Heart right ventricle (tissue), 16 donors: ENCODE measurements around the gene MCRS1. TPM values are rescaled to one million over a fixed set of nuclear protein-coding genes. Genes with fewer than 3 reads are reported as not detected.

Source experiments
- ATAC-seq, 8 donors: fragments of 200-7000 bp; cut with Tn5 transposase; one replicate each; pipeline ENCODE4 v1.9.1; 2020; ENCODE audit warnings: mild to moderate bottlenecking in 8 of 8, moderate library complexity in 8 of 8, moderate number of reproducible peaks in 1 of 8
- DNase-seq, 2 donors: peaks; one replicate each; pipeline ENCODE4 v3.0.0-alpha.2; 2020
- H3K27ac ChIP-seq, 10 donors: fragments of 200-600 bp; sonication (generic) in 2 of 10; one replicate each; pipeline versions ENCODE4 v1.5.0 to v1.8.0; 2020 to 2022; ENCODE audit warnings: mild to moderate bottlenecking in 3 of 10
- H3K27me3 ChIP-seq, 7 donors: fragments of 200-600 bp; one replicate each; pipeline ENCODE4 v1.8.0; 2021 to 2022; ENCODE audit warnings: mild to moderate bottlenecking in 2 of 7
- H3K36me3 ChIP-seq, 9 donors: fragments of 200-600 bp; sonication (generic) in 1 of 9; one replicate each; pipeline versions ENCODE4 v1.5.0 to v1.8.0; 2020 to 2022; ENCODE audit warnings: mild to moderate bottlenecking in 2 of 9
- H3K4me1 ChIP-seq, 9 donors: fragments of 200-600 bp; sonication (generic) in 1 of 9; one replicate each; pipeline versions ENCODE4 v1.5.0 to v1.8.0; 2020 to 2022; ENCODE audit warnings: mild to moderate bottlenecking in 4 of 9
- H3K4me3 ChIP-seq, 10 donors: fragments of 200-600 bp; sonication (generic) in 2 of 10; one replicate each; pipeline versions ENCODE4 v1.5.0 to v1.8.0; 2020 to 2022; ENCODE audit warnings: mild to moderate bottlenecking in 7 of 10, moderate library complexity in 2 of 10
- H3K9me3 ChIP-seq, 11 donors: fragments of 200-600 bp in 10 of 11; sonication (generic) in 2 of 11; one replicate each; pipeline versions ENCODE4 v1.5.0 to v1.8.0; 2013 to 2022; ENCODE audit warnings: mild to moderate bottlenecking in 2 of 11, control low read depth in 1 of 11, moderate library complexity in 1 of 11
- CTCF ChIP-seq, 9 donors: fragments of 200-600 bp; sonication (generic) in 2 of 9; IDR thresholded peaks; one replicate each; pipeline versions ENCODE4 v1.5.0 to v1.8.0; 2021 to 2022; ENCODE audit warnings: antibody characterized with exemption in 9 of 9, mild to moderate bottlenecking in 5 of 9, moderate library complexity in 1 of 9
- WGBS, 2 donors: extraction: QIAGEN DNeasy Blood & Tissue Kit; methylation state at CpG; one replicate each; pipeline ENCODE4 v1.1.7; 2013; ENCODE audit warnings: inconsistent platforms in 1 of 2; 5-methylcytosine and 5-hydroxymethylcytosine counted together
- intact Hi-C, 10 donors: fragments of 100-400 bp; cut with DNase I; formaldehyde crosslinking; loops; one replicate each; pipeline versions ENCODE4 v1.11.1 to v1.14.2; 2022
- polyA plus RNA-seq, 2 donors: library from polyadenylated mRNA; stranded (reverse); fragments of 200-250 nt; gene quantifications; one replicate each; pipeline ENCODE4 v1.2.3, GENCODE V29; 2013
- total RNA-seq, 10 donors: library from RNA; stranded (reverse); fragmentation: NEBNext Ultra II Directional in 3 of 10; extraction: Animal tissue kit (Norgen Biotek cat#: 25700) in 3 of 10; gene quantifications; one replicate each; pipeline versions ENCODE4 v1.2.1 to v1.2.4, GENCODE V29; 2021 to 2023
- donor health status: Arrhythmogenic right ventricular cardiomyopathy.
- donor health status: ischemic (EF 13 %, LVEDD 7.1; RV severe dilation, severe dysfunction).
- donor health status: healthy with polysubstance abuse.
- donor health status: DM: no; HTN: yes; CAD: no.
- donor health status: DM: no; HTN: no; CAD: no.
- donor health status: ischemic (EF 25% LVEDD 6.9; RV normal size, moderate dysfunction).
- donor health status: ischemic (EF 25% LVEDD 5.7; RV mildly dilated, moderate dysfunction).
- donor health status: healthy.
- donor health status: DM: yes; HTN: yes; CAD: no.
- donor health status: Ischemic cardiomyopathy.
- donor health status: ischemic (EF 35%, LVEDD 5.7; RV mildly dilated, moderate dysfunction).
- donor health status: nonischemic (EF 11% LVEDD 7.7; RV severe dilation, severe dysfunction).
- donor health status: DM: yes; HTN: yes; CAD: no.
- donor health status: PGD.
- donor health status: ischemic (EF 29% LVEDD 5.4; RV normal size, mild dysfunction).
- donor health status: nonischemic (EF 23%, LVEDD 6.1; RV moderate dilation, normal function).

The MCRS1 gene
- total and polyA plus RNA-seq, 12 donors: 72.6 to 118 (median 82.2) TPM

GRCh38 chr12:49533331-49533730 lies 34.6 kb downstream of the MCRS1 start:
- WGBS, 2 donors: 92% methylated on average over 10 of the region's 10 CpGs
- TF ChIP-seq CTCF (IDR thresholded peaks at IDR 0.05): no peak
- Histone ChIP-seq H3K4me3 (no peak overlapping the region), H3K27me3 (peaks cover 0 to 32% (median 21%) of the 10 kb centered on the region in 7 donors), H3K9me3 (no peaks in the 10 kb centered on the region), H3K4me1 (peaks cover 0 to 30% (median 11%) of the 10 kb centered on the region in 9 donors), H3K27ac (no peak overlapping the region), H3K36me3 (no peaks in the 10 kb centered on the region)
- DNase-seq (no peak), ATAC-seq (no peak)
- intact Hi-C loops: loop anchor here in 1 of 10 donors (10.0 kb wide), 1 partner anchor 51 kb away; no protein-coding TSS in a partner anchor

- Histone ChIP-seq H3K9me3 (no peaks in the 10 kb centered on the region), H3K36me3 (peaks cover 0 to 13% (median 0%) of the 10 kb centered on the region in 9 donors), H3K4me3 (no peak overlapping the region), H3K4me1 (peaks cover 0 to 16% (median 0%) of the 10 kb centered on the region in 9 donors), H3K27me3 (peaks cover 0 to 16% (median 7%) of the 10 kb centered on the region in 7 donors), H3K27ac (no peak overlapping the region)
- DNase-seq (no peak), ATAC-seq (no peak)
- no peak for TF ChIP-seq CTCF (IDR thresholded peaks at IDR 0.05)
- intact Hi-C loops: loop anchor here in 1 of 10 donors (10.0 kb wide), 1 partner anchor 53 kb away; no protein-coding TSS in a partner anchor
- 44 to 48% methylated on average over 2 of the region's 2 CpGs for WGBS, 2 donors
Observed at GRCh38 chr12:49531745-49532144, 36.2 kb downstream of the MCRS1 start.

- TF ChIP-seq CTCF (IDR thresholded peaks at IDR 0.05): no peak
- Histone ChIP-seq H3K36me3 (peaks cover 0 to 36% (median 5%) of the 10 kb centered on the region in 9 donors), H3K4me3 (no peak overlapping the region), H3K4me1 (peaks cover 0 to 12% (median 0%) of the 10 kb centered on the region in 9 donors), H3K27me3 (no peaks in the 10 kb centered on the region), H3K9me3 (no peaks in the 10 kb centered on the region), H3K27ac (no peak overlapping the region)
- ATAC-seq (no peak), DNase-seq (no peak)
- 98% methylated on average over 1 of the region's 1 CpG for WGBS, 2 donors
- intact Hi-C loops: no loop called here
Observed at GRCh38 chr12:49529414-49529813, 38.5 kb downstream of the MCRS1 start.

GRCh38 chr12:49527361-49528130 lies 40.4 kb downstream of the MCRS1 start:
- TF ChIP-seq CTCF (IDR thresholded peaks at IDR 0.05): no peak
- WGBS, 2 donors: 86 to 96% methylated on average over 7 of the region's 7 CpGs
- DNase-seq (no peak), ATAC-seq (no peak)
- H3K4me1 ChIP-seq: peaks cover 0 to 17% (median 0%) of the 10 kb centered on the region in 9 donors
- H3K27ac ChIP-seq: no peak overlapping the region
- no peak overlapping the region for H3K4me3 ChIP-seq
- H3K36me3 ChIP-seq: peaks cover 0 to 54% (median 5%) of the 10 kb centered on the region in 9 donors
- H3K27me3 ChIP-seq: no peaks in the 10 kb centered on the region
- intact Hi-C loops: no loop called here
- H3K9me3 ChIP-seq: no peaks in the 10 kb centered on the region
